Epithelial cell of prostate (primary cell): ENCODE results near the gene TRIM36.

ENCODE experiments used
- DNase-seq: peaks from one replicate; pipeline ENCODE4 v3.0.0-alpha.2; 2011; ENCODE audit warnings: low read depth, low spot score
- H3K27ac ChIP-seq: fragments of 450-650 bp; 2 replicates; pipeline ENCODE4 v1.5.1; 2017; ENCODE audit warnings: mild to moderate bottlenecking

Gene TRIM36

DNA sequence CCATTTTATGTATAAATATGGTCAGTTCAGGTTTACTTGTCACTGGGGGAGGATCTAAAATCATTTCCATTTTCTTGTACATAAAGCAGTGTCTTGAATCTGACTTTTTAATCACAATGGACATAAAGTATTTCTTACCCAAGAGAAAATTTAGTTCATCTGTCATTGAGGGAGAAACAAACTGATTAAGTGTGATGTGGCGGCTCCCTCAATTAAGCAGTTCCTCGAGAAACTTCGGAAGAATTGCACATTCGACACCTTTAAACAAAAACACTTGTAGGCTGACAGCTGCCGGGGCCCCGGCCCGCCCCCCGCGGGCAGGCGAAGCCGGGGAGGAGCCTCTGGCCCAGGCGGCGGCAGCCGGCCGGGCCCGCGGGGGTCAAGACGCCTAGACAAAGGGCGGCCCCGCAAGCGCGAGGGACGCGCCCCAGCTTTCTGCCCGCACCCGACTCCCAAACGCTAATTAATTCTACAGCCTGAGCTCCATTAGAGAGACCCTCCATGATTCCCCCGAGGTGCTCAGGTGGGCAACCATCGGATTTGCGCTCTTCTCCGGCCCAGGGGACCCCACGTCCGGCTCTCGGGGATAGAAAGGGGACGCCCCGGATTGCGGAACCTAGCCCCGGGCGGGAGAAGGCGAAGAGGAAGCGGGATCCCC is 750 bp downstream of the TRIM36 start:
- H3K27ac ChIP-seq: no peak overlapping the region
- no peak for DNase-seq

DNA sequence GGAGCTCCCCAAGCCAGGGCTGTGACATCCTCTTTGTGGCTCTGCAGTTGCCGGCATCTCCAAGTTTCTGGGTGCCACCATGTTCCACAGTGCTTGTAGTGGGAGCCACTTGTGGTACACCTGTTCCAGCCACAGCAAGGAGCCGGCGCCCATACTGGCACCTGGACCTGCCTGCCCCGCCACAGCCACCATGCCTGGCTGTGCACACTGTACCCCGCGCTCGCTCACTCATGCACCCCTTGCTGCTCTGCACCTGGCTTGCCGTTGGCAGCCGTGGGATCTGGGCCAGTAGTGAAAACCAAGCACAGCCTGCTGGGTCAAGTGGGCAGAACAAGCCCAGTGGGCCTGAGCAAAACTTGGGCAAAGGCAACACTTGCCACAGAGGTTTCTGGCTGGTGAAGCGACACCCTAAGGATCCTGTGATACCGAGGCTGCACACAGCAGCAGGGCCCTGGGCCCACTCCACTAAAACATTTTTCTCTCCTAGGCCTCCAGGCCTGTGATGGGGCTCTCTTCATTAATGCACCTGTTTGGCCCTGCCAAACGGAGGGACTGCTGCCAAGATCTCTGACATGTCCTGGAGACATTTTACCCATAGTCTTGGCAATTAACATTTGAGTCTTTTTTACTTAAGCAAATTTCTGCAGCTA is 2.8 kb downstream of the TRIM36 start:
- H3K27ac ChIP-seq: no peak overlapping the region
- DNase-seq: no peak

DNA sequence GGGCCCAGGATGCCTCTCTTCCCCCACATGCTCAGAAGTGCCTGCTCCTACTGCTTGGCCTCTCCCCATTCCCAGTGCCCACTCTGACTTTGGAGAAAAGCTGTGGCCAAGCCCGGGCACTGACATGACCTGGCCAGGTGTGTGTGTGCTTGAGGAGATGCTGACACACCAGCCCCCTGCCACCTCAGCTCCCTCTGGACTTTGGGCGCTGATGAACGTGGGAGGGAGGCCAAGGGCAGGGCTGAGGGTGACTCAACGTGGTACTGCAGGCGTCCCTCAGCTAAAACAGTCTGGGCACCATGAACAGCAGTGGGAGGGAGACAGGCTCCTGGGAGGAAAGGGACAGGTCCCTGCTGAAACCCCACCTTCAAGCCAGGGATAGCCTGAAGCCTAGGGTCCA is 3.9 kb downstream of the TRIM36 start:
- no peak for DNase-seq
- no peak overlapping the region for H3K27ac ChIP-seq

DNA sequence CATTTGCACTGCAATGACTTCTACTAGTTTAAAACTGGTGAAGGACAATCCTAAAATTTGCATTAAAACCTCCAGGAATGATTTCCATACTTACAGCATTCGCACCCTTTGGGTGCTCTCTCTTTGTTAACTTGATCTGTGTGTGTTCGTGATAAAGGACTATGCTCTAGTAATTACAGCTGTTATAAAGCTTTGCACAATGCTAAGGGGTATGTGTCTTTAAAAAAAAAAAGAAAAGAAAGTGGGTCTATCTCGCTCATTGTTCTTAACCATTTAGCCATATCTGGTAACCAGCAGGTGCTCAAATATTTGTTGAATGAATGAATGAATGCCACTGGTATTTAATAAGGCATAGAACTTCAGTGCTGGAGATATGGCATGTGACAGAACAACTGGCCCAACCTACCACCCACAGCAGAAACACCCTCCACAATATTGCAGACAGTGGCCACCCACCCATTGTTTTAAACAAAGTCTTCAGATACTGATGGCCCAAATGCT is 8.7 kb downstream of the TRIM36 start:
- DNase-seq: no peak
- no peak overlapping the region for H3K27ac ChIP-seq

DNA sequence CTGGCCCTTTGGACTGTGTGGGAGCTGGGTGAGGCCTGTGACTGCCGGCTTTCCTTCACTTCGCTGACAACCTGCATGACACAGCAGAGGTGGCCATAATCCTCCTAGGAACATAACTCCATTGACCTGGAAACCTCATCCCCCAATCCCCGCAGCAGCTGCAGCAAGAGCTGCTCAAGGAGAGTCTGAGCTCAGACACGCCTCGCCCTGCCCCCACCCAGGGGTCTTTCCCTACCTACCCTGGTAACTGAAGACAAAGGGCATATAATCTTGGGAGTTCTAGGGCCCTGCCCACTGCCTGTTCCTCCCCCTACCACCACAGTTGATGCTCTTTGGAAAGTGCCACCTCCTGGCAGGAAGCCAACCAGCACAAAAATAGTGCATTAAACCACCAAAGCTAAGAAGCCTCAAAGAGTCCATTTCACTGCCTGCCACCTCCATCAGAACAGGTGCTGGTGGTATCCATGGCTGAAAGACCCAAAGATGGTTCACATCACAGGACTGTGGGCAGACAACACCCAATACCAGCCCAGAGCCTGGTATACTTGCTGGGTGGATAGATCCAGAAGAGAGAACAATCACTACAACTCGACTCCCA is 18.4 kb downstream of the TRIM36 start:
- H3K27ac ChIP-seq: no peak overlapping the region
- DNase-seq: no peak

DNA sequence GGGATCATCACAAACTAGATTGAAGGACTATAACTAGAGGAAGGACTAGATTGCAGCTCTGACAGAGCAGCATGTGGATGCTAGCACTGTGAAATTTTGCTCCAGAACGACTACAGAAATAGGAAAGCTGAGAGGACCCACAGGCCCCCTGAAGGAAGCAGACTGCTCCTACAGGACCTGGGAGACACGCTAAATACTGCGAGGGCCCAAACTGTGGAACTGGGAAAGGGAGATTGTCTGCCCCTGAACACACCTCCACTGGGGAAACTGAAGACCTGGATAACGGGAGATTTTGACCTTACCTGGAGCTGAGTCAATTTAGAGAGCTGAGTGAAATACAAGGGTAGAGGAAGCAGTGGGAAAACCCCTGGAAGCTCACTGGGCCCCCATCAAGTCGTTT is 19.2 kb downstream of the TRIM36 start:
- H3K27ac ChIP-seq: no peak overlapping the region
- no peak for DNase-seq

DNA sequence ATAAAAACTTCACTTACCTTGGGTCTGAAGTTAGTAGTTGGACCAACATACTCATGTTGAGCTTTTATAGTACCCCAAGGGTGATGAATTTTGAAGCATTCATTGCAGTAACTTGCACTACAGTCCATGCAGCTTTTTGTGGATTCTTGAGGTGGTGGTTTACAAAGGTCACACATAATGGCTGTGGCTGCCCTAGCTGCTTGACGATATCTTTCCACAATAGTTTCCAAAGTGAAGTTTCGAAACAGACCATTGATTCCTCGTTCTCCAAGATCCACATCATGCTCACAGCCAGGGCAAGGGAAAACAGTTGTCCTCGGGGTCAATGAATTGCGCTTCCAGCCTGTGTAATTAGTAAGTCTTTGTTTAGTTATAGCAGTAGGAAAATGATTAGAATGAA is 22.7 kb downstream of the TRIM36 start:
- DNase-seq: no peak
- no peak overlapping the region for H3K27ac ChIP-seq

DNA sequence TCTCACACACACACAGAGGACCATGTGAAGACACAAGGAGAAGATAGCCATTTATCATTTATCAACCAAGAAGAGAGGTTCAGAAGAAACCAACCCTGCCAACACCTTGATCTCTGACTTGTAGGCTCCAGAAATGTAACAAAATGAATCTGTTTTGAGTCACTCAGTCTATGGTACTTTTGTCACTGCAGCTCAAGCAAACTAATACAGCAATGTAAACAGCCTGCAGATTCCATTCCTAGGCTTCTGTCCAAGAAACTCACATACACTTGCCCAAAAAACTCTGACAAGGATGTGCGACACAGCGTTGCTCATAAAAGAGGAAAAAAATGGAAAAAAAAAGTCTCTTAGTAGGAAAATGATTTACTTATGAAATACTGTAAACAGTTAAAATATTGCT is 33.4 kb downstream of the TRIM36 start:
- H3K27ac ChIP-seq: no peak overlapping the region

DNA sequence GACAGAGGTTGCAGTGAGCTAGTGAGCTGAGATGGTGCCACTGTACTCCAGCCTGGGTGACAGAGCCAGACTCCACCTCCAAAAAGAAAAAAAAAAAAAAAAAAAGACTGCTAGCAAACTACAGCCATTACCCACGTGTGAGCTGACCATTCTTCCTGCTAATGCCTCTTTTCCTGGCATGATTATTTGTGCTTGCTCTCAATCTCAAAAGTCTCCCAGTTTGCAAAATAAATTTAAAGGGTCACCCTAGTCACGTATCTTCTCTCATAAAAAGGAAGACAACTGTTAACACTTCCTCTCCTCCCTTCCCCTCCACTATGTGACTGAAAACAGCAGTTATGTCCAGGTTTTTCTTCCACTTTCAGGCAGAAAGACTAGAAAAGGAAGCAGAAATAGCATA is 37.2 kb downstream of the TRIM36 start:
- DNase-seq: no peak
- no peak overlapping the region for H3K27ac ChIP-seq

More for the DNA sequence above, 33.4 kb downstream of the TRIM36 start:
- no peak for DNase-seq

DNA sequence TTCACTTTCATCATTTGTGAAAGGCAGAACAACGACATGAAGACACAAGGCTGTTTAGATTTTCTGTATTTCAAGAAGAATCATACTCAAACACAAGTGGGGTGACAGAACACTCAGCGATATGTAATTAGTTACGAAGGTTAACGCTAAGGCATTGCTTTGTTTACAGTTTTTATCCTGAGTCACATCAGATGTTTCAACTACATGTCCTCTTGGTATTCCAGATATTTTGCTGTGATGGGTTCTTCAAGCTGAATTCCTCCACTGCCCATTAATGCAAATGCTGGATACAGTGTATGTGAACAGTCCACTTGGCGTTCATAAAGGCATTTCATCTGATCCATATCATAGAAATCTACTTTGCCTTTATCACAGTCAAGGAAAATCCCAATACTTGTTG is 43.4 kb downstream of the TRIM36 start:
- DNase-seq: no peak
- H3K27ac ChIP-seq: no peak overlapping the region

DNA sequence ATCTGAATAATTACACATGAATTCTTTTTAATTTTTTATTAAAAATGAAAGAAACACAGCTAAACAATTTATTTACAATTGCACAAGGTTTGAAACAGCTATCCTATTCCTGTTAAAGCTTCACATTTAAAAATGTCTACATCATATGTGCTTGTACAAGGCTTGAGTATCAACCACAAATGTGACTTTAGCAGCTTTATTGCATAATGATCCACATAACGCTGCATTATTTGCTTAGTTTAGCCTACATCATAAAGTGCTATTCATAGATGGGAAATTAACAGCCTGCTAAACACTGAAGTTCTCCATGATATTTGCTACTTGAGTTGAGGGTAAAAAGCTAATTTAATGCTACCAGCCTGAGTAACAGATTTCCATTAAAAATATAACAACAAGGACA is 45.0 kb downstream of the TRIM36 start:
- no peak overlapping the region for H3K27ac ChIP-seq
- DNase-seq: no peak

DNA sequence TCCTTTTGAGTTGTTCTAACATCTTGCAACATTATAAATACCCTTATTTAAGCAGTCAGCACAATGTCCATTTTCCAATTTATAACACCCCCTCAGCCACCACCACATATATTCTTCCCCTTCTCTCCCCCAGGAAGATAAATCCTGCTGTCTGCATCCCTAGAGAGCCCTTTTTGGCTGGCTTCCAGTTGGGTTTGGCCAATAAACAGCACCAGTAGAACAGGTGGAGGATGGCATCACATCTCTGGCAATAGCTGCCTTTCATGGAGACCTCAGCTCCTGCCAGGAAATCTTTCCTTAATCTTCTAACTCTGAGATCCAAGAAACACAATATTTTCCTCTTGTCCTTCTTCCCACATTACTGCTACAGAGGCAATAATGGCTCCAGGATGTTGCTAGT is 53.7 kb downstream of the TRIM36 start:
- H3K27ac ChIP-seq: no peak overlapping the region
- DNase-seq: no peak

DNA sequence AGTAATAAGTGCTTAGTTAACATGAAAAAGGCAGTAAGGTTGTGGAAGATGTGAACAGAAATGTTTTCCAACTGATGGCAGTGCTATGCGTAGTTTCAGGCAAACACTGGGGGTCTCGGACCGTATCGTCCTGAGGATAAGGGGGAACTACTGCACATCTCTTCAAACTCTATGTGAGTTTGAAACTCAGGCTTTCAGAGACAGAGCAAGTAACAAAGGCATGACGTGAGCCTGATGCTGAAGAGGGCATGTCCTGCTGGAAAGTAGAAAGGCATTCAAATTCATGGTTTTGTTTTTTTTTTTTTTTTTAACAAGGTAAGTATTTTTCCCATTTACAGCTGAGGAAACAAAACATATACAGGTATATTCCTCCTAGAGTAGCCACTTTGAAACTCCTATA is 59.9 kb downstream of the TRIM36 start:
- DNase-seq: no peak
- no peak overlapping the region for H3K27ac ChIP-seq

DNA sequence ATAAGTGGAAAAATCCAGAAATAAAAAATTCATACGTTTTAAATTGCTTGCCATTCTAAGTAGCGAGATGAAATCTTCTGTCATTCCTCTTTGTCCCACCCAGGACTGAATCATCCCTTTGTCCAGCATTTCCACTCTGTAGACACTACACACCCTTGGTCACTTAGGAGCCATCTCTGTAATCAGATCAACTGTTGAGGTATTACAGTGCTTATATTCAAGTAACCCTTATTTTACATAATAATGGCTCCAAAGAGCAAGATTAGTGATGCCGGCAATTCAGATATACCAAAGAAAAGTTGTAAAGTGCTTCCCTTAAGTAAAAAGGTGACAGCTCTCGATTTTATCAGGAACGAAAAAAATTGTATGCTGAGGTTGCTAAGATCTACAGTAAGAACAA is 60.4 kb downstream of the TRIM36 start:
- no peak overlapping the region for H3K27ac ChIP-seq
- DNase-seq: no peak

DNA sequence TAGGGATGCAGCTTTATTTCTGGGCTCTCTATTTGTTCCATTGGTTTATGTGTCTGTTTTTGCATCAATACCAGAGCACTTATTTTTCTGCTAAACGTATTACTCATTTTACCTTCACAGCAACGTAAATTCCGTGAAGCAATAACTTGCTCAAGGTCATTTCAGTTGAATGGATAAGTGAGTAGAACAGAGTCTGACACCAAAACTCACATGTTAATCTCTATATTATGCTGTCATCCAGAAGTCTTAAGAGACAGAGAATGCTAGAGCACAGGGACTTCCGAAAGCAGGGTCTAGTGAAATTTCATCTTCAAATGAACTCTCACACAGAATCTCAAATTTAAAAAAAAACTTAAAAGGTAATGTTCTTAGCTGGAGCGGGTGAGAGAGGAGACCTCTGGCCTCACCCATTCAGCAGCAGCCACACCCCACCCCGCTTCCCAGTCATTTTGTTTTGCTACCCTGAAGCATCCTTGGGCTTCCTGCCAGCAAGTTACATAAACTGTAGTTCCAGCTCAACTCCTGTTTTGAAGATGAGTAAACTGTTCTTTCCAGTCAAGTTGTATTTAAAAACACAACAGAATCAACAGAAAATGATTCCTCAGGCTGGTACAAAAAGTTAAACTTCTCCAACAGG is 69.3 kb downstream of the TRIM36 start:
- H3K27ac ChIP-seq: no peak overlapping the region
- no peak for DNase-seq

DNA sequence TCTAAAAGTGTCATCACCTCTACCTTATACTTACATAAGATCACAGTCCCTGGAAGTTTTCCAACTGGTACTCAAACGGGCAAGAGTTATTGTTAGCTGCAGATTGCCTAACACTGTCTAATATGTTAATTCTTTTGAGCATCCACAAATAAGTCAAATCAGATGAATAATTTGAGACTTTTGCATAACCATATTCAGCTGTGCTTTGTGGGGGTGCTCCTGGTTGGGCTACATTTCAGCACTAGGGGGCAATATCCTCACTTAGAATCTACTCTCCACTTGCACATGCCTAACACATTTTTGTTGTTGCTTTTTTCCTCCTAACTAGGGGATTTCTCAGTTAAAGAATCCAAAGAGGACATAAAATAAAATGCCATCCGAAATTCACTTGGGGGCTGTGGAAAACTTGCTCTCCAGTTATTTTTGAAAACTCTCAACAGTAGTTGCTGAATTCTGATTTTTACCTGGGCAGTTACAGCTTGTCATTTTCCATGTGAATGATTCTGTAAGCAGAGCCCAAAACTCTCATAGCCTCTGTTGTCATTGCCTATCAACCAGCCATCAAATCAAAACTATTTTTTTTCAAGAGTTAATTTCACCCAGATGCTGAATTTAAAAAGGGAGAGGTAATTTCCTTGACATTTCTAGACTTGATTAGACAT is 71.5 kb downstream of the TRIM36 start:
- DNase-seq: no peak

DNA sequence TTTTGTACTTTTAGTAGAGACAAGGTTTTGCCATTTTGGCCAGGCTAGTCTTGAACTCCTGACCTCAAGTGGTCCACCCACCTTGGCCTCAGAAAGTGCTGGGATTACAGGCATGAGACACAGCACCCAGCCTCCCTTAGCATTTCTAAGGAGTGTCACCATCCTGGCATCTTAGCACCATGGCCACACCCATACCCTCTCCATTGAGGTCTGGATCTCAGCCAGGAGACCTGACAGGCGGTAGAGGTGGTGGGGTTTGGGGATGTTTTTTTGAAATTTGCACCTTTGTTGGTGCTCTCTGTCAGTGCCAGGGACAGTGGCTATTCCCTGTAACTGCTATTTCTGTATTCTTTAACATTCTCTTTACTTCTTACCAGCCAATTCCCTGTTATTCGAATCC is 72.5 kb downstream of the TRIM36 start:
- DNase-seq: no peak
- H3K27ac ChIP-seq: no peak overlapping the region

More for the DNA sequence above, 71.5 kb downstream of the TRIM36 start:
- no peak overlapping the region for H3K27ac ChIP-seq

DNA sequence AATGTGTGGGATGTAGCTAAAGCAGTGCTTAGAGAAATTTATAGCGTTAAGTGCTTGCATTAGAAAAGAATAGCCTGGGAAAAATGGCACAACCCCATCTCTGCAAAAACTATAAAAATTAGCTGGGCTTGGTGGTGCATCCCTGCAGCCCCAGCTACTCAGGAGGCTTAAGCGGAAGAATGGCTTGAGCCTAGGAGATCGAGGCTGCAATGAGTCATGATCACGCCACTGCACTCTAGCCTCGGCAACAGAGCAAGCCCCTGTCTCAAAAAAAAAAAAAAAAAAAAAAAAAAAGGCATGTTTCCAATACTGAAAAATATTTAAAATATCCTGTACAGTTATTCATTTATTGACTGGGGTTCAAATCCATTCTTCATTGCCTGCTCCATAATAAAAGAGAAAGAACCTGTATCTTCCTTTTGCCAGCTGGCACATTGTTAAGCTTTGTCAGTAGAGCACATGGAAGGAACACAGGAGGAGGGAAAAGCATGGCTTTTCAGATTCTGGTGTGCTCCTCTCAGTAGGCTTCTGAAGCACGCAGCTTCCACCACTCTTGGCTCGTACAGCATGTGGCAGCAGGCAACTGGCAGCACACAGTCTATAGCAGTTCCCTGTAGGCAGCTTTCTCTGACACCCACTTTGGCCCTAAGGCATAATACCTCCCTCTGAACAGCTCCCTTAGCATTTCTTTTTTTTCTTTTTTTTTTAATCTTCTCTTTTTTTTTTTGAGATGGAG is 73.5 kb downstream of the TRIM36 start:
- no peak for DNase-seq
- H3K27ac ChIP-seq: no peak overlapping the region

DNA sequence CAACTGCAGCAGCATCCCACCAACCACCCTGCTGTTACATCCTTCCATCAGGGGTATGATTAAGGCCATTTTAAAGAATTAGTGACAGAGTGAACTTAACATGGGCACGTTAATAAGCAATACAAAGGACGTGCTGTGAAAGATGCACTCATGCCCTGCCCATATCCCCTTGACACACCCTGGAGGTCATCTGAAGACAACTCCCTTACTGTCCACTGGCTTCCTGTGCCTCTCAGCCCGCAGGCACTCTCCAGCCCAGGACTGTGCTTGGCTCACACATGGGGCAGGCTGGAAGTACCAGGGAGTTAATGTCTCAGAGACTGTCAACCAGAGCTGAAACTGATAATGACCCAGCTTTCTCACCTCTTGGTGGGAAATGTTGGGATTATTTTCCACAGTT is 81.8 kb downstream of the TRIM36 start:
- H3K27ac ChIP-seq: no peak overlapping the region
- no peak for DNase-seq

DNA sequence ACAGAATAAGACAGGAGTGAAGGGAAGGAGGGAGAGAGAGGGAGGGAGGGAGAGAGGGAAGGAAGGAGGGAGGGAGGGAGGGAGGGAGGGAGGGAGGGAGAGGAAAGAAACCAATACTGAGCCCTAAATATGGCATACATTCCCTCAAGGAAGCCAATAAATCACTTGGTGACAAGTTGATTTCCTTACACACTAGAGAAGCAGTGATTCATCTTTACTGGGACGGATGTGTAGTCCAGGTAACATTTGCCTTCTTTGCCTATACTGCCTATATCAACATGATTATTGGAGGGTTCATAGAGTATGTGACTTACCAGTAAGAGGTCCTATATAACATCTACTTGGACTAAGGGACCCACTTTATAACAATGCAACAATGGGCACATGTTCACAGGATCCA is 83.2 kb downstream of the TRIM36 start:
- no peak overlapping the region for H3K27ac ChIP-seq
- no peak for DNase-seq
